ENCODE measurements around the gene MLLT1.
A peak's percentile ranks its signal among the peaks of the same experiment; 100 is the strongest.

Gene MLLT1

GRCh38 chr19:6198896-6199239 is 80.9 kb downstream of the MLLT1 start:
- Histone ChIP-seq H3K4me2 (peak overlapping the region; percentile 87), H3K4me3 (IDR thresholded peaks at IDR 0.05; ENCODE audit: insufficient read depth, low read depth, low read length) (no peak overlapping the region), H4K20me1 (ENCODE audit: insufficient read depth) (no peaks in the 10 kb centered on the region), H3K27me3 (ENCODE audit: insufficient read depth, low read depth) (no peaks in the 10 kb centered on the region), H3K9ac (peak overlapping the region; percentile 57; the same call in 1 of the 2 replicates), H3K36me3 (ENCODE audit: insufficient read depth) (no peaks in the 10 kb centered on the region), H3K27ac (no peak overlapping the region; the same call in 1 of the 2 replicates), H2AFZ (ENCODE audit: low read depth) (peak overlapping the region; percentile 93), H3K4me1 (ENCODE audit: low read depth, poor library complexity, severe bottlenecking) (peaks cover 9% of the 10 kb centered on the region), H3K79me2 (ENCODE audit: insufficient read depth, low read depth) (peaks cover 15% of the 10 kb centered on the region)
- TF ChIP-seq CTCF (conservative IDR thresholded peaks at IDR 0.05; ENCODE audit: low read depth, low read length): no peak

- Histone ChIP-seq H3K27me3 (ENCODE audit: insufficient read depth, low read depth) (no peaks in the 10 kb centered on the region), H3K36me3 (ENCODE audit: insufficient read depth) (no peaks in the 10 kb centered on the region), H3K4me1 (ENCODE audit: low read depth, poor library complexity, severe bottlenecking) (peaks cover 9% of the 10 kb centered on the region), H4K20me1 (ENCODE audit: insufficient read depth) (no peaks in the 10 kb centered on the region), H3K4me2 (no peak overlapping the region), H2AFZ (ENCODE audit: low read depth) (no peak overlapping the region), H3K9ac (no peak overlapping the region), H3K27ac (no peak overlapping the region), H3K79me2 (ENCODE audit: insufficient read depth, low read depth) (peaks cover 15% of the 10 kb centered on the region), H3K4me3 (IDR thresholded peaks at IDR 0.05; ENCODE audit: insufficient read depth, low read depth, low read length) (no peak overlapping the region)
- no peak for TF ChIP-seq CTCF (conservative IDR thresholded peaks at IDR 0.05; ENCODE audit: low read depth, low read length)
Measured at GRCh38 chr19:6196361-6196760, 83.4 kb downstream of the MLLT1 start.

GRCh38 chr19:6188811-6189210 is 91.0 kb downstream of the MLLT1 start:
- TF ChIP-seq CTCF (conservative IDR thresholded peaks at IDR 0.05; ENCODE audit: low read depth, low read length): no peak
- Histone ChIP-seq H3K36me3 (ENCODE audit: insufficient read depth) (no peaks in the 10 kb centered on the region), H3K9ac (no peak overlapping the region), H4K20me1 (ENCODE audit: insufficient read depth) (no peaks in the 10 kb centered on the region), H3K27ac (no peak overlapping the region), H3K4me1 (ENCODE audit: low read depth, poor library complexity, severe bottlenecking) (no peaks in the 10 kb centered on the region), H3K79me2 (ENCODE audit: insufficient read depth, low read depth) (no peaks in the 10 kb centered on the region), H3K4me3 (IDR thresholded peaks at IDR 0.05; ENCODE audit: insufficient read depth, low read depth, low read length) (no peak overlapping the region), H3K4me2 (no peak overlapping the region), H2AFZ (ENCODE audit: low read depth) (no peak overlapping the region), H3K27me3 (ENCODE audit: insufficient read depth, low read depth) (no peaks in the 10 kb centered on the region)

GRCh38 chr19:6187374-6187773 is 92.4 kb downstream of the MLLT1 start:
- Histone ChIP-seq H3K9ac (no peak overlapping the region), H3K27ac (no peak overlapping the region), H3K4me1 (ENCODE audit: low read depth, poor library complexity, severe bottlenecking) (no peaks in the 10 kb centered on the region), H3K79me2 (ENCODE audit: insufficient read depth, low read depth) (no peaks in the 10 kb centered on the region), H2AFZ (ENCODE audit: low read depth) (no peak overlapping the region), H4K20me1 (ENCODE audit: insufficient read depth) (no peaks in the 10 kb centered on the region), H3K4me2 (no peak overlapping the region), H3K4me3 (IDR thresholded peaks at IDR 0.05; ENCODE audit: insufficient read depth, low read depth, low read length) (no peak overlapping the region), H3K36me3 (ENCODE audit: insufficient read depth) (no peaks in the 10 kb centered on the region), H3K27me3 (ENCODE audit: insufficient read depth, low read depth) (0 out of 2 replicates have a peak, but pooled peaks cover 3% of the 10 kb centered on the region)
- no peak for TF ChIP-seq CTCF (conservative IDR thresholded peaks at IDR 0.05; ENCODE audit: low read depth, low read length)
